Dermis blood vessel endothelial cell (primary cell): Measurements from ENCODE around the gene ANKRD39. TPM values are rescaled to one million over a fixed set of nuclear protein-coding genes. Genes with fewer than 3 reads are reported as not detected.

Experiments used
- DNase-seq: peaks from one replicate; pipeline ENCODE4 v3.0.0; 2010
- total RNA-seq: library from RNA; depleted of rRNA; stranded (reverse); fragments of >200 nt; gene quantifications from 2 replicates; pipeline ENCODE4 v1.2.3, GENCODE V29; 2014

Gene ANKRD39
- total RNA-seq, 1 donor from 2014 or later = 8.0 TPM

- no peak for DNase-seq
Measured at GRCh38 chr2:96887493-96888012, 29.7 kb upstream of the ANKRD39 start.

- DNase-seq = no peak
Measured at GRCh38 chr2:96885432-96886347, 27.9 kb upstream of the ANKRD39 start.

- DNase-seq = no peak
Measured at GRCh38 chr2:96884299-96885094, 26.7 kb upstream of the ANKRD39 start.

GRCh38 chr2:96883306-96883705 is 25.5 kb upstream of the ANKRD39 start:
- no peak for DNase-seq

- no peak for DNase-seq
Measured at GRCh38 chr2:96882906-96883305, 25.1 kb upstream of the ANKRD39 start.

- DNase-seq = no peak
Measured at GRCh38 chr2:96882230-96882629, 24.4 kb upstream of the ANKRD39 start.

- no peak for DNase-seq
Measured at GRCh38 chr2:96881349-96882195, 23.8 kb upstream of the ANKRD39 start.

- DNase-seq = no peak
Measured at GRCh38 chr2:96880891-96881273, 23.1 kb upstream of the ANKRD39 start.

GRCh38 chr2:96879545-96880040 is 21.8 kb upstream of the ANKRD39 start:
- no peak for DNase-seq

- no peak for DNase-seq
Measured at GRCh38 chr2:96878796-96879544, 21.2 kb upstream of the ANKRD39 start.

- DNase-seq = no peak
Measured at GRCh38 chr2:96878171-96878570, 20.4 kb upstream of the ANKRD39 start.

GRCh38 chr2:96877631-96878092 is 19.8 kb upstream of the ANKRD39 start:
- DNase-seq = no peak

GRCh38 chr2:96877042-96877451 is 19.2 kb upstream of the ANKRD39 start:
- no peak for DNase-seq

- no peak for DNase-seq
Measured at GRCh38 chr2:96876269-96877041, 18.6 kb upstream of the ANKRD39 start.

- DNase-seq = no peak
Measured at GRCh38 chr2:96875498-96876268, 17.9 kb upstream of the ANKRD39 start.

GRCh38 chr2:96874198-96874831 is 16.5 kb upstream of the ANKRD39 start:
- DNase-seq = no peak

- DNase-seq = peak; percentile 25
Measured at GRCh38 chr2:96873651-96874096, 15.9 kb upstream of the ANKRD39 start.

GRCh38 chr2:96872591-96873349 is 15.0 kb upstream of the ANKRD39 start:
- DNase-seq = no peak
